H1 (cell line): ENCODE measurements around the gene REG1B. TPM values are rescaled to one million over a fixed set of nuclear protein-coding genes. Genes with fewer than 3 reads are reported as not detected.

ENCODE experiments used
- CTCF ChIA-PET: fragments of 300-600 bp; sonication (Branson Sonifier 250); formaldehyde crosslinking; loops from one replicate; lab custom pipeline; 2021; ENCODE audit not compliant: partially characterized antibody; lab: Charles Lee
- POLR2A ChIA-PET: fragments of 300-600 bp; sonication (Branson Sonifier 250); formaldehyde crosslinking; loops from one replicate; lab custom pipeline; 2021; ENCODE audit warnings: inconsistent platforms; ENCODE audit not compliant: partially characterized antibody; lab: Charles Lee
- DNase-seq, 2 experiments: peaks; one replicate each; pipeline versions ENCODE4 v3.0.0 to v3.0.0-alpha.2; 2010 to 2022; ENCODE audit warnings: low spot score in 2 of 2, low read depth in 1 of 2, mixed read lengths in 1 of 2
- FAIRE-seq: peaks from 2 replicates; lab custom pipeline; 2011; peaks lifted over from hg19 to GRCh38; lab: Jason Lieb, UNC
- H2AFZ ChIP-seq: 2 replicates; pipeline ENCODE4 v1.8.1; 2012; ENCODE audit warnings: low read length, inconsistent platforms
- H2AK5ac ChIP-seq: 2 replicates; pipeline ENCODE4 v1.6.1; 2013; ENCODE audit warnings: low read depth, low read length
- H2BK120ac ChIP-seq: replicated peaks from 2 replicates; pipeline ENCODE3; 2013; ENCODE audit warnings: low read depth, low read length, inconsistent platforms
- H2BK12ac ChIP-seq: 2 replicates; pipeline ENCODE4 v1.6.1; 2013; ENCODE audit warnings: low read depth, low read length
- H2BK15ac ChIP-seq: 2 replicates; pipeline ENCODE4 v1.6.1; 2013; ENCODE audit warnings: low read length
- H2BK20ac ChIP-seq: 2 replicates; pipeline ENCODE4 v1.6.1; 2013; ENCODE audit warnings: low read length
- H2BK5ac ChIP-seq: 2 replicates; pipeline ENCODE4 v1.6.1; 2013; ENCODE audit warnings: low read depth, low read length
- H3K14ac ChIP-seq: 2 replicates; pipeline ENCODE4 v1.6.1; 2013; ENCODE audit warnings: inconsistent platforms; ENCODE audit not compliant: insufficient read length
- H3K18ac ChIP-seq: 2 replicates; pipeline ENCODE4 v1.6.1; 2013; ENCODE audit warnings: low read length; ENCODE audit errors: extremely low read depth
- H3K23ac ChIP-seq: 2 replicates; pipeline ENCODE4 v1.6.1; 2013; ENCODE audit warnings: inconsistent platforms; ENCODE audit not compliant: insufficient read length
- H3K23me2 ChIP-seq: 2 replicates; pipeline ENCODE4 v1.6.1; 2013; ENCODE audit warnings: low read depth, low read length
- H3K27ac ChIP-seq: 2 replicates; pipeline ENCODE4 v1.6.1; 2011; ENCODE audit warnings: low read depth, low read length, inconsistent platforms
- H3K27me3 ChIP-seq, 4 experiments: replicated peaks in 1 of 4; 1 replicate in 1 of 4; 2 replicates in 3 of 4; pipeline versions ENCODE4 v1.6.1 to v1.8.1; 2011 to 2013; ENCODE audit warnings: low read length in 3 of 4, mild to moderate bottlenecking in 3 of 4, inconsistent platforms in 2 of 4, mixed read lengths in 2 of 4, moderate library complexity in 1 of 4; ENCODE audit not compliant: control insufficient read depth in 3 of 4, insufficient read depth in 3 of 4; ENCODE audit errors: extremely low read depth in 1 of 4
- H3K36me3 ChIP-seq, 4 experiments: 2 replicates each; pipeline versions ENCODE4 v1.6.1 to v1.8.1; 2011 to 2013; ENCODE audit warnings: mild to moderate bottlenecking in 4 of 4, low read length in 3 of 4, moderate library complexity in 2 of 4, control low read depth in 1 of 4, inconsistent platforms in 1 of 4; ENCODE audit not compliant: insufficient read depth in 4 of 4, control insufficient read depth in 2 of 4
- H3K4ac ChIP-seq: replicated peaks from 2 replicates; pipeline ENCODE3; 2013; ENCODE audit warnings: low read length, low read depth, mixed read lengths, inconsistent platforms; ENCODE audit not compliant: insufficient read length
- H3K4me1 ChIP-seq, 4 experiments: replicated peaks in 1 of 4; 1 replicate in 1 of 4; 2 replicates in 3 of 4; pipeline versions ENCODE4 v1.6.1 to v1.8.1; 2011 to 2013; ENCODE audit warnings: low read length in 3 of 4, inconsistent platforms in 2 of 4, mixed read lengths in 1 of 4; ENCODE audit not compliant: insufficient read depth in 4 of 4, control insufficient read depth in 3 of 4
- H3K4me2 ChIP-seq, 2 experiments: 2 replicates each; pipeline versions ENCODE4 v1.6.1 to v1.8.1; 2011 to 2013; ENCODE audit warnings: low read depth in 2 of 2, low read length in 2 of 2, control low read depth in 1 of 2, inconsistent platforms in 1 of 2, mild to moderate bottlenecking in 1 of 2; ENCODE audit not compliant: insufficient read depth in 1 of 2
- H3K4me3 ChIP-seq, 4 experiments: fragments of 200-600, 300-600 bp in 1 of 4; sonication (generic), shearing (Covaris generic), sonication (Bioruptor Twin) in 1 of 4; 2 replicates each; pipeline versions ENCODE4 v1.5.1 to v1.8.1; 2011 to 2016; ENCODE audit warnings: low read length in 4 of 4, low read depth in 3 of 4, control low read depth in 2 of 4, inconsistent platforms in 2 of 4, mild to moderate bottlenecking in 2 of 4, mixed read lengths in 1 of 4, moderate library complexity in 1 of 4; ENCODE audit not compliant: insufficient read depth in 2 of 4; ENCODE audit errors: extremely low read depth in 1 of 4
- H3K56ac ChIP-seq: replicated peaks from 2 replicates; pipeline ENCODE3; 2013; ENCODE audit warnings: low read depth, mild to moderate bottlenecking, mixed read lengths, low read length, inconsistent platforms; ENCODE audit not compliant: insufficient read length
- H3K79me1 ChIP-seq: 2 replicates; pipeline ENCODE4 v1.6.1; 2013; ENCODE audit warnings: low read depth, low read length, control low read depth
- H3K79me2 ChIP-seq, 2 experiments: 2 replicates each; pipeline versions ENCODE4 v1.6.1 to v1.8.1; 2012 to 2013; ENCODE audit warnings: low read length in 2 of 2, mild to moderate bottlenecking in 2 of 2, inconsistent platforms in 1 of 2; ENCODE audit not compliant: insufficient read depth in 2 of 2, control insufficient read depth in 1 of 2
- H3K9ac ChIP-seq, 4 experiments: replicated peaks in 1 of 4; 1 replicate in 1 of 4; 2 replicates in 3 of 4; pipeline versions ENCODE4 v1.6.1 to v1.8.1; 2011 to 2013; ENCODE audit warnings: low read depth in 3 of 4, low read length in 3 of 4, control low read depth in 2 of 4, mild to moderate bottlenecking in 2 of 4, moderate library complexity in 2 of 4, inconsistent platforms in 1 of 4; ENCODE audit errors: extremely low read depth in 1 of 4
- H3K9me3 ChIP-seq, 2 experiments: 2 replicates each; pipeline versions ENCODE4 v1.6.1 to v1.8.1; 2012 to 2013; ENCODE audit warnings: mild to moderate bottlenecking in 2 of 2, moderate library complexity in 2 of 2, control low read depth in 1 of 2, inconsistent platforms in 1 of 2, low read depth in 1 of 2, low read length in 1 of 2, mixed read lengths in 1 of 2; ENCODE audit not compliant: insufficient read depth in 2 of 2
- H4K20me1 ChIP-seq, 2 experiments: replicated peaks in 1 of 2; 2 replicates each; pipeline versions ENCODE3 to v1.8.1; 2011 to 2013; ENCODE audit warnings: inconsistent platforms in 2 of 2, low read length in 2 of 2, mild to moderate bottlenecking in 1 of 2; ENCODE audit not compliant: insufficient read depth in 2 of 2, control insufficient read depth in 1 of 2
- H4K5ac ChIP-seq: 2 replicates; pipeline ENCODE4 v1.6.1; 2013; ENCODE audit warnings: low read length, low read depth, mixed read lengths, inconsistent platforms; ENCODE audit not compliant: insufficient read length
- H4K8ac ChIP-seq: 2 replicates; pipeline ENCODE4 v1.8.0; 2013; ENCODE audit warnings: mild to moderate bottlenecking, moderate library complexity, low read length, inconsistent platforms; ENCODE audit not compliant: insufficient read depth; ENCODE audit errors: extremely low read depth
- H4K91ac ChIP-seq: replicated peaks from 2 replicates; pipeline ENCODE3; 2013; ENCODE audit warnings: low read length, mixed read lengths, inconsistent platforms; ENCODE audit not compliant: insufficient read length
- CTCF ChIP-seq, 3 experiments: IDR thresholded peaks; 1 replicate in 2 of 3; 2 replicates in 1 of 3; pipeline versions ENCODE4 v1.5.1 to v1.6.1; 2011; ENCODE audit warnings: low read length in 3 of 3, mild to moderate bottlenecking in 3 of 3, inconsistent platforms in 2 of 3, low read depth in 1 of 3, moderate library complexity in 1 of 3; ENCODE audit not compliant: insufficient read depth in 1 of 3; ENCODE audit errors: control extremely low read depth in 1 of 3
- RAD21 ChIP-seq, 2 experiments: IDR thresholded peaks in 1 of 2; conservative IDR thresholded peaks in 1 of 2; 2 replicates each; pipeline ENCODE4 v1.6.1; 2011; ENCODE audit warnings: low read depth in 2 of 2, low read length in 2 of 2, improper control_type of control experiment in 1 of 2, inconsistent platforms in 1 of 2, mild to moderate bottlenecking in 1 of 2, moderate library complexity in 1 of 2
- SIRT6 ChIP-seq: IDR thresholded peaks from one replicate; pipeline ENCODE4 v1.7.1; 2012; ENCODE audit warnings: low read length, inconsistent platforms
- WGBS, 2 experiments: shearing (Covaris generic) in 1 of 2; methylation state at CpG; one replicate each; pipeline versions ENCODE4 v1.1.6 to v1.1.7; 2013 to 2015; ENCODE audit warnings: low lambda C conversion rate in 2 of 2, mixed read lengths in 2 of 2, inconsistent platforms in 1 of 2, low coverage in 1 of 2, missing lambda C conversion rate in 1 of 2; ENCODE audit not compliant: insufficient replicate concordance in 2 of 2, insufficient coverage in 1 of 2, insufficient read length in 1 of 2; ENCODE audit errors: extremely low coverage in 1 of 2, missing lambda C conversion rate in 1 of 2; 5-methylcytosine and 5-hydroxymethylcytosine counted together
- polyA plus RNA-seq, 7 experiments: library from polyadenylated mRNA; depleted of rRNA in 3 of 7; stranded (reverse) in 5 of 7; unstranded in 2 of 7; fragments of >200 nt in 5 of 7; fragments of 200-250 nt in 2 of 7; gene quantifications; 1 replicate in 5 of 7; 2 replicates in 1 of 7; 4 replicates in 1 of 7; pipeline versions ENCODE4 v1.2.1 to v1.2.3, GENCODE V29; 2011 to 2013; ENCODE audit warnings: missing spikeins in 2 of 7, mixed read lengths in 2 of 7
- total RNA-seq: library from RNA; stranded (reverse); fragmentation: NEBNext Ultra II Directional; extraction: Animal tissue kit (Norgen Biotek cat#: 25700); gene quantifications from 2 replicates; pipeline ENCODE4 v1.2.1, GENCODE V29; 2021

Gene REG1B
- total and polyA plus RNA-seq, 2 of the 8 experiments (the other 6 are each of a cell fraction or from before 2014, with no cell fraction given), result not detected

DNA sequence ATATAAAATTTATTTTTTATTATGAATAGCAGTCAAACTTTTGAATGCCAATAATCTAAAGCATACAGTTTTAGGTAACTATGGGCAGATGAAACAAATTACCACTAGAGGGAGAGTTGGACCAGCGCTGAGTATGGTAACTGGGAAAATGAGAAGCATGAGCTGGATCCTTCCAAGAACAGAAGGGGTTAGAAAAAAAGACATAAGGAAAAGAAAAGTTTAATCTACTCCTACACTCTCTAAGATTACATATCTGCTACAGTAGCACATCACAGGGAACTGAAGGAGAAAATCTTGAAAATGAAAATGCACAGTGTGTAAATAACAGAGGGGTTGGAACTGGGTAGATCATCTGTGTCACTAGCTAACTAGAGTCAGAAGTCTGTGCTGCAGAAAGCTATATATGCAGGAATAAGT lies 46.8 kb downstream of the REG1B start:
- FAIRE-seq (peak; percentile 55), DNase-seq (no peak)
- Histone ChIP-seq H3K14ac (no peak overlapping the region), H2BK5ac (no peak overlapping the region), H2AFZ (peak overlapping the region; percentile 68; the same call in 1 of the 2 replicates), H3K79me1 (no peaks in the 10 kb centered on the region), H3K9ac (no peak overlapping the region), H2BK15ac (no peak overlapping the region), H3K27ac (no peak overlapping the region), H3K9me3 (no peaks in the 10 kb centered on the region), H4K8ac (no peak overlapping the region), H3K4me3 (no peak overlapping the region), H3K23ac (no peak overlapping the region), H4K91ac (no peak overlapping the region), H3K79me2 (no peaks in the 10 kb centered on the region), H2AK5ac (no peak overlapping the region), H3K4ac (no peak overlapping the region), H3K4me1 (no peaks in the 10 kb centered on the region), H4K5ac (no peak overlapping the region), H3K18ac (no peak overlapping the region), H4K20me1 (no peaks in the 10 kb centered on the region), H2BK12ac (no peak overlapping the region), H3K56ac (no peak overlapping the region), H3K4me2 (no peak overlapping the region), H3K27me3 (no peaks in the 10 kb centered on the region), H3K36me3 (no peaks in the 10 kb centered on the region), H3K23me2 (no peaks in the 10 kb centered on the region), H2BK120ac (no peak overlapping the region), H2BK20ac (no peak overlapping the region)
- CTCF ChIA-PET, result interaction anchor here (0.6 to 7.3 kb wide), 46 partner anchors 8 to 1944 kb away, joined by 3 to 66 read pairs (median 5); partner anchors contain the start of genes REG1B and REG3A
- WGBS, 2 experiments, result 0% methylated on average over 1 of the region's 1 CpG; no CpG with 5 or more reads in 1 of the 2 experiments
- POLR2A ChIA-PET, result no interaction called here
- TF ChIP-seq SIRT6, result no peak
- TF ChIP-seq CTCF (IDR thresholded peaks at IDR 0.05; ENCODE audit: control extremely low read depth in 1 of 3, insufficient read depth in 1 of 3, low read depth in 1 of 3, low read length in 3 of 3), result peak in 2 of 3 experiments; percentile 59 to 67; a peak in 3 of 4 replicates
- TF ChIP-seq RAD21 (IDR thresholded peaks at IDR 0.05 in 1 of 2, conservative IDR thresholded peaks at IDR 0.05 in 1 of 2; ENCODE audit: low read depth in 2 of 2, low read length in 2 of 2), result peak; percentile 73 to 80
